K562 (cell line): ENCODE results near the gene ADRB2.

Source experiments
- CHD2 ChIP-seq: IDR thresholded peaks from 2 replicates; pipeline ENCODE4 v1.6.1; 2011; ENCODE audit warnings: low read depth, low read length
- CTCF ChIP-seq, 3 experiments: IDR thresholded peaks in 2 of 3; conservative IDR thresholded peaks in 1 of 3; 2 replicates each; pipeline ENCODE4 v1.5.1; 2011 to 2012; ENCODE audit warnings: low read length in 3 of 3, mild to moderate bottlenecking in 3 of 3, control low read depth in 2 of 3, improper control_type of control experiment in 1 of 3, inconsistent platforms in 1 of 3, low read depth in 1 of 3, mixed read lengths in 1 of 3, moderate library complexity in 1 of 3; ENCODE audit not compliant: insufficient read depth in 2 of 3
- EGR1 ChIP-seq: fragments of 450-650 bp; conservative IDR thresholded peaks from 2 replicates; pipeline ENCODE4 v1.6.1; 2017; ENCODE audit warnings: mild to moderate bottlenecking
- KLF13 ChIP-seq: fragments of 450-650 bp; IDR thresholded peaks from 2 replicates; pipeline ENCODE4 v1.6.1; 2016; ENCODE audit warnings: missing genetic modification characterization, low read depth, mild to moderate bottlenecking, missing compliant biosample characterization, moderate library complexity, borderline replicate concordance
- MTA3 ChIP-seq: fragments of 450-650 bp; formaldehyde crosslinking; IDR thresholded peaks from 2 replicates; pipeline ENCODE4 v1.6.1; 2017; ENCODE audit warnings: mild to moderate bottlenecking, borderline replicate concordance
- NKRF ChIP-seq: fragments of 450-650 bp; IDR thresholded peaks from 2 replicates; pipeline ENCODE4 v1.6.1; 2016; ENCODE audit warnings: borderline replicate concordance
- PHF20 ChIP-seq: fragments of 450-650 bp; IDR thresholded peaks from 2 replicates; pipeline ENCODE4 v1.6.1; 2018; ENCODE audit not compliant: partially characterized antibody
- RAD21 ChIP-seq, 2 experiments: fragments of 250-450 bp in 1 of 2; fragments of 450-650 bp in 1 of 2; sonication (Bioruptor Pico) in 1 of 2; formaldehyde crosslinking in 1 of 2; IDR thresholded peaks in 1 of 2; conservative IDR thresholded peaks in 1 of 2; 2 replicates each; pipeline versions ENCODE4 v1.4.0 to v1.8.0; 2020 to 2022; ENCODE audit warnings: mild to moderate bottlenecking in 2 of 2, moderate library complexity in 1 of 2
- SP2 ChIP-seq: IDR thresholded peaks from 2 replicates; pipeline ENCODE4 v1.6.1; 2011; ENCODE audit warnings: mild to moderate bottlenecking, low read depth, low read length, moderate library complexity; ENCODE audit not compliant: poor library complexity, severe bottlenecking; ENCODE audit errors: extremely low read depth
- SREBF2 ChIP-seq: sonication (generic); formaldehyde crosslinking; IDR thresholded peaks from 2 replicates; pipeline ENCODE4 v1.4.0; 2020; ENCODE audit warnings: mild to moderate bottlenecking, missing genetic modification reagents
- ZBTB7A ChIP-seq: IDR thresholded peaks from 2 replicates; pipeline ENCODE4 v1.6.1; 2011; ENCODE audit warnings: low read depth, mild to moderate bottlenecking, low read length, moderate library complexity, borderline replicate concordance; ENCODE audit not compliant: control insufficient read depth
- ZNF274 ChIP-seq: IDR thresholded peaks from 2 replicates; pipeline ENCODE4 v1.6.1; 2011; ENCODE audit warnings: low read depth, mild to moderate bottlenecking, low read length, moderate library complexity, borderline replicate concordance
- ZNF280B ChIP-seq: fragments of 250-450 bp; sonication (Bioruptor Pico); IDR thresholded peaks from 2 replicates; pipeline ENCODE4 v1.5.1; 2021; ENCODE audit warnings: mild to moderate bottlenecking
- ZNF639 ChIP-seq, 2 experiments: fragments of 200-800 bp in 1 of 2; sonication (Bioruptor generic) in 1 of 2; sonication (generic) in 1 of 2; formaldehyde crosslinking in 1 of 2; IDR thresholded peaks in 1 of 2; conservative IDR thresholded peaks in 1 of 2; 2 replicates each; pipeline versions ENCODE4 v1.5.0 to v1.6.1; 2016 to 2020; ENCODE audit warnings: missing compliant biosample characterization in 1 of 2, missing genetic modification characterization in 1 of 2, missing genetic modification reagents in 1 of 2

- TF ChIP-seq NKRF (no peak), ZNF274 (no peak), CTCF (IDR thresholded peaks at IDR 0.05 in 2 of 3, conservative IDR thresholded peaks at IDR 0.05 in 1 of 3; ENCODE audit: insufficient read depth in 2 of 3, low read depth in 1 of 3, low read length in 3 of 3) (no peak), SREBF2 (CRISPR knock-in tag) (no peak), ZNF280B (CRISPR knock-in tag) (no peak), SP2 (no peak), ZBTB7A (no peak), MTA3 (no peak), EGR1 (no peak), KLF13 (tag) (no peak), ZNF639 (CRISPR knock-in tag; conservative IDR thresholded peaks at IDR 0.05 in 1 of 2, IDR thresholded peaks at IDR 0.05 in 1 of 2) (no peak), CHD2 (no peak), RAD21 (CRISPR knock-in tag; conservative IDR thresholded peaks at IDR 0.05 in 1 of 2, IDR thresholded peaks at IDR 0.05 in 1 of 2) (no peak), PHF20 (no peak)
These were observed 44.6 kb upstream of the ADRB2 start for GRCh38 chr5:148781766-148782165.
